Activated CD8-positive, alpha-beta memory T cell treated with anti-CD3 and anti-CD28 coated beads, Interleukin-2, amount 50 U/mL, for 48 hours (primary cell): Measurements from ENCODE around the gene GNB5.
A peak's percentile ranks its signal among the peaks of the same experiment; 100 is the strongest.

Experiments
- DNase-seq: peaks from one replicate; pipeline ENCODE4 v3.0.0-alpha.2; 2020

The GNB5 gene

DNA sequence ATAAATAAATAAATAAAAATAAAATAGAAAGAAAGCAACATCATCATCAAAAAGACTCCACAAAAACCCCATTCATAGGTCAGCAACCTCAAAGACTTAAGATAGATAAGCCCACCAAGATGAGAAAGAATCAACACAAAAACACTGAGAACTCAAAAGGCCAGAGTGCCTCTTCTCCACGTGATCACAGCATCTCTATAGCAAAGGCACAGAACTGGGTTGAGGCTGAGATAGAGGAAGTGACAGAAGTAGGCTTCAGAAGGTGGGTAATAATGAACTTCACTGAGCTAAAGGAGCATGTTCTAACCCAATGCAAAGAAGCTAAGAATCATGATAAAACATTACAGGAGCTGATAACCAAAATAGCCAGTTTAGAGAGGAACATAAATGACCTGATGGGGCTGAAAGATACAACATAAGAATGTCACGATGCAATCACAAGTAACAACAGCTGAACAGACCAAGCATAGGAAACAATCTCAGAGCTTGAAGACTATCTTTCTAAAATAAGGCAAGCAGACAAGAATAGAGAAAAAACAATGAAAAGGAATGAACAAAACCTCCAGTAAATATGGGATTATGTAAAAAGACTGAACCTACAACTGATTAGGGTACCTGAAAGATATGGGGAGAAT, 26.4 kb downstream of the GNB5 start:
- DNase-seq: peak; percentile 2

- DNase-seq: peak; percentile 55
Measured at GRCh38 chr15:52163321-52164190, 27.6 kb downstream of the GNB5 start.

DNA sequence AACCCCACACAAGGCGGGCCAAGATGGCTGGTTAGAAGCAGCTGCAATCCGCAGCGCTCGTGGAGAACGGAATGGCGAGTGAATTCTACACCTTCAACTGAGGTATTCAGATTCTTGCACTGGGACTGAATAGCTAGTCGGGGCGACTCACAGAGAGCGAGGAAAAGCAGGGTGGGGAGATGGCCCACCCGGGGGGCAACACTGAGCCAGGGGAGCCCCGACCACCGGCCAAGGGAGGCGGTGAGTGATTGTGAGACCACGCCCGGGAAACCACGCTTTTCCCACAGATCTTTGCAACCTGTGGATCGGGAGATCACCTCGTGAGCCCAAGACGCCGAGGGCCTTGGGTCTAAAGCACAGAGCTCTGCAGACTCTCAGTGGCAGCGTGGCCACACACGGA, 28.3 kb downstream of the GNB5 start:
- no peak for DNase-seq

DNA sequence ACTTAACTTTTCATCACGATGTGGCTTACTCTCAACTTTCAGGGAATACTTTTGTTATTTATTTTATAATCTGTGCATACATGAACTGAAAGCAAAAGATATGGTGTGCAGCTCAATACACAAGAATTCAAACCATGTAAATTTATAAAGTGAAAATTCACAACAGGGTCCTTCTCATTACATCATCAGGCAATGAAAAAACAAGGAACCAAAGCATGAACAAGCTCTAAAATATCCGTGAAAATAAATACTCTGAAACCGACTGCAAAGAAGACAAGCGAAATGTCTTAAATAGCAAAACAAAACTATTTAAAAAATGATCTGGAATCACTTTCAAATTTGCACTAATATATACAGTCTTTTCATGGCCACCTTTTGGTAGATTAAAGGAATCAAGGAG, 28.9 kb downstream of the GNB5 start:
- no peak for DNase-seq

- peak; percentile 42 for DNase-seq
Measured at GRCh38 chr15:52161406-52161966, 29.7 kb downstream of the GNB5 start.

DNA sequence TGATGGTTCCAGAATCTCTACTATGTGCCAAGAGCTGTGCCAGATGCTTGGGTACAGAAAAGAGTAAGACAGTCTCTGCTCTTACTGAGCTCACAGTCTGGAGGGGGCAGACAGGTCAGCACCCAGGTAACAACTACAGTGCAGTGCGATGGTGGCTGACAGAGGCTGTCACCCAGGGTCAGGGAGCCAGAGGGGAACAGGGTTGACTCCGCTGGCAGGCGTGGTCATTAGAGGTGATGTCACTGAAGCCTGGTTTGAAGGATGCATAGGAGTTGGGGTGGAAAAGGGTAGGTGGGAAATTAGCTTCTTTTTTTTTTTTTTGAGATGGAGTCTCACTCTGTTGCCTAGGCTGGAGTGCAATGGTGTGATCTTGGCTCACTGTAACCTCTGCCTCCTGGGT, 31.5 kb downstream of the GNB5 start:
- peak; percentile 6 for DNase-seq

DNA sequence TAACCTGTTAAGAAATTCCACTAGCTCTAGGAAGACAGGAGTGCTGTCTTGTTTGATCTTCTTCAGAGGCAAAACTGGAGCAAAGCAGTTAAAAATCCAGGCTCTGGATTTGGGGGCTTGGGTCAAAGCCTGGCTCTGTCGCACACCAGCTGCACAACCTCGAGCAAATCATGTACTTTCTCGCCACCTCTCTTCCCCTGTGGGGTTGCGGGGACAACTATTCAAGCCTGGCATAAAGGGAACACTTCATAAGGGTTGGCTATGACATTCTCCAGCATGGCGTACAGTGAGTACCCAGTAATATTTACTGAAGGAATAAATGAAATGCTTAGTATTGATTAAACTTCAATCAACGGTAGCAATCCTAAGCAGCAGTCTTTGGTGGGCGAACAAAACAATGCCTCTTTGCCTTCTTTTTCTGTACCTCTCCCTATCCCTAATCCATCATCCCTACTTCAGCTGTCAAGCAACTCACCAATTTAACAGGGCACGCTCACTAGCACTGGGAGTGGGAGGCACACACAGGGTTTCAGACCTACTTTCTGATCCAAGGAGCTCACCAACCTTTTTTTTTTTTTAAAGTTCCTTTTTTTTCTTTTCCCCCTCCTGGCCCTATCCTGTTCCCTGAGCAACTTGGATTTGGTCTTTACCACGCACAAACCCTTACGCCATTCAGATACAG, 33.0 kb downstream of the GNB5 start:
- DNase-seq: peak; percentile 13

DNA sequence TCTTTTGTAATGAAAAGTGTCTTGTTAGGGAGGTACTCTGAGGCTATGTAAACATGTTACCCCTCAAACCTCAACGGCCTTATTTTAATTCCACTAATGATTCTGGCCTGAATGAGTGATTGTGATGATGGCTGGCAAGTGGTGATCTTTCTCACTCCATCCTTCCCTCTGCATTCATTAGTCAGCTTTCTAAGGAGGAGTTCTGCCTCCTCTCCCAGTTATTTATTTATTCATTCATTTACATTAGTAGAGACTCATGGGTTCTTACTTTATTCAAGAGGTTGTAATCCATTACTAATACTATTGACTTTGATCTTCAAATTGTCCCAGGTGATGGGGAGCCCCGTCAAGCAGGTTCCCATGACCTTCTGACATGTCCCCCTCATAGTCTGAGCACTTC, 35.3 kb downstream of the GNB5 start:
- DNase-seq: peak; percentile 10

- peak; percentile 23 for DNase-seq
Measured at GRCh38 chr15:52154896-52155865, 36.0 kb downstream of the GNB5 start.

- peak; percentile 37 for DNase-seq
Measured at GRCh38 chr15:52153900-52154895, 37.0 kb downstream of the GNB5 start.

DNA sequence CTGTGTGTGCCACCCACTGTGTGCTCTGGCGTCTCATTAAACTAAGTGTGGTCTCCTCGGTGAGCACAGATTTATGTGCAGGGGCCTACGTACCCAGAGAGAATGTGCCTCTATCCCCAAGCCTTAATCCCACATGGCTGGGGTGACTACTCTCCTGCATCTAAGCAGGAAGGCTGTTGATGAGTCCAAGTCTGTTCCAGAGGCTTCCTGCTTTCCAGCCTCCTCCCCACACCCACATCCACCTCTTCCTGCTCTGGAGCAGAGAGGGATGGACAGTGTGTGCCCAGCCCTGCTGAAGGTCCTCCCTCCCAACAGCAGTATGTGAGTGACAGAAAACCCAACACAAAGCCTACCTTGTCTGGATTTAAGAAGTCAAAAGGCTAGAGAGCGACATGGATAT, 39.8 kb downstream of the GNB5 start:
- peak; percentile 12 for DNase-seq

DNA sequence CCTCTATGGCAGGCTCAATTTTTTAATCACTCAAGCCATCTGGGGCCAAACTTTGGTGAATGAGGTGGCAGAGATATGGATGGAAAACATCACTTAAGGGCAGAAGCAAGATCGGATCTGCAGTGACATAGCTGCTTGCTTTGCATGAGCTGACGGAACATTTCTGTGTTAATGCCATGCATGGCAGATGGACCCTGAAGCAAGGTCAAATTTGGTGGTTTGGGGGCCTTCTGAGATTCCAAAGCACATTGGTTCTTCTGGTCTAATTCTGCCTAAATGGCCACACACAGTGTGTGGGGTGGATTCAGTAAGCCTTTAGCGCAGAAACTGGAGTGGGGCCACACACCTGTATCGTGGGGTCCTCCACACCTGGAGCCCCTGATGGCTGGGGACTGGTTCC, 40.3 kb downstream of the GNB5 start:
- no peak for DNase-seq

DNA sequence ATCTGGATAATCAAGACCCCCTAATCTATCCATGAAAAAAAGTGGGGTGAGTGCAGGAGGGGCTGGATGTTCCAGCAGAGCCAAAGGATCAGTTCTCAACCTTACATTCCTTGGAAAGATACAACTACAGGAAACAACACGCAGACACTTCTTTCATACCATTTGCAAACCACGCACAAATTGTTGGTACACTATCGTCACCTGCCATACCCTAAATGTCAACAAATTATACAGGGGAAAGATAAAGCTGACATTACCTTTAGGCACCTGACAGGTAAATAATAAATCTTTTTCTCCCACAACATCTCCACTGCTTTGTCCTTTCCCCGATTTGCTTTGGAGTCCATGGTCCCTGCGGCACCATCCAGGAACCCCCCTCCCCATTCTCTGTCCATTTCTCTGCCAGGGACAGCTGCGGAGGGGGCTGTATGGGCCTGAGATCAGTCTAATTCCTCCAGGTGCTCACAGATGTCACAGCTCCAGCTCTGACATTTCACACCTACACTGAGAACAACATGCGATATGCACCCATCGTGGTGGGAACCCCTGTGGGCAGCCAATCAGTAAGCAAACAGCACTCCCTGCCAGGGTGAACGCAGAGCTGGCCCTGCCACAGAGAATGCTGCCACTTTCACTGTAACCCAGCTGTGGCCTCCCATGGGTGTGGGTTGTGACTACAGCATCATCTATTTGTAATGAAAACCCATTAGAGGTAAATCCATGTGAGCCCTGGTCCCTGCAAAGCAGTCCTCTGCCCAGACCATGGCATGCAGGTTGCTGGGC, 41.0 kb downstream of the GNB5 start:
- peak; percentile 43 for DNase-seq

- peak; percentile 12 for DNase-seq
Measured at GRCh38 chr15:52148403-52148802, 42.8 kb downstream of the GNB5 start.

- peak; percentile 7 for DNase-seq
Measured at GRCh38 chr15:52146776-52147175, 44.4 kb downstream of the GNB5 start.

DNA sequence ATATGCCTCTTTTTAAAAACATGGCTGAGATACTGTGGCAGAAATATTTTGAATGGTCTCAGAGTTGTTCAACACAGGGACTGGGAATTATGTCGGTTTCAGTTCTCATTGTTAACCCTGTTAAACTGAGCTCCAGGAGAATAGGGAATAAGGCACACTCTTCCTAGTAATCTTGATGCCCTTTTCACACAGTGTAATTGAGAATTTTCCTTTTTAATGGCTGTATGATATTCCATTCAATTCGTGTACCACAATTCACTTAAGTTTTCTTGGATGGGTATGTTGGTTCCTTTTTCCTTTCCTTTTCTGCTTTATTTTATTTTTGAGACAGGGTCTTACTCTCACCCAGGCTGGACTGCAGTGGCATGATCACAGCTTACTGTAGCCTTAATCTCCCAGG, 44.9 kb downstream of the GNB5 start:
- DNase-seq: no peak

DNA sequence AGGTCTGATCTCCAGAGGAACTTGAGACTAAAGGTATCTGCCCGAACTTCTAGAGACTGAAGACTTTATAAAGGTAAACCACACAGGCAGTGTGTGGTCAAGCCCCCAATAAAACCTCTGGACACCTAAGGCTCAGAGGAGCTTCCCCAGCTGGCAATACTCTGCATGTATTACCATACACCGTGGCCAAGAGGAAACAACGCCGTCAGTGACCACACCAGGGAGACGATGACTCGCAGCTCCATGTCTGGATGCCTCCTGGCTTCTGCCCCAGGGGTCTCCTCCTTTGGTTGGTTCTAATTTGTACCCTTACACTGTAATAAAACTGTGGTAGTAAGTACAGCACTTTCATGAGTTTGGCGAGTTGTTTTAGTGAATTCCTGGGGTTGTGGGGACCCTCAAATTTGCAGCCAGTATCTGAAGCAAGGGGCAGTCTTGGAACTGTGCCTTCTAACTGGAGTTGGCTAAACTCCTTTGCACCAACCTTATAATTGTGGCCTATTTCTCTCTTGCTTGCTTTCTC, 46.5 kb downstream of the GNB5 start:
- peak; percentile 34 for DNase-seq

- peak; percentile 37 for DNase-seq
Measured at GRCh38 chr15:52143873-52144272, 47.3 kb downstream of the GNB5 start.

GRCh38 chr15:52140646-52141045, 50.5 kb downstream of the GNB5 start:
- peak; percentile 37 for DNase-seq
